ENCODE data around the gene STYX.

- TF ChIP-seq CTCF (IDR thresholded peaks at IDR 0.05): no peak
- no peak for TF ChIP-seq POLR2A (IDR thresholded peaks at IDR 0.05)
Measured at GRCh38 chr14:52741865-52742264, 11.9 kb downstream of the STYX start.
